Measurements from ENCODE around the gene SLC47A1.
"Not testable (repeated sequence)": the region's sequence is repeated elsewhere in the genome, so short reads cannot be mapped to it uniquely, and the experiment has no call there.

The SLC47A1 gene

DNA sequence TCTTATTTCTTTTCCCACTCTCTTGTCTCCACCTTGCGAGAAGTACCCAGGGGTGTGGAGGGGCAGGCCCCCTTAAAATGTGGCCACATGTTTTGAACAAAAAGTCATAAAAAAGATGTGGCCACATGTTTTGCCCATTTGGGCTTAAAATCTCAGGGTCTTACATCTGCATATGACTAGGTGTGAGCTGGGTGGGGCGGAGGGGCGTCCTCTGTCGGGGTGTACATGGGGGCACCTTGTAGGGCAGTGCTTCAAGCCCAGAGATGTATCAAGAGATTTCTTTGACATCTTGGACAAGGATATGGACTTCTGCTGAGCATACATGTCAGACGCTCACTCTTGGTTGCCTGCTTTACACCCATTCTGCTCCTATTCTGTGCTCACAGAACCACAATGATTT, 13.0 kb upstream of the SLC47A1 start:
- DNase-seq = no peak

DNA sequence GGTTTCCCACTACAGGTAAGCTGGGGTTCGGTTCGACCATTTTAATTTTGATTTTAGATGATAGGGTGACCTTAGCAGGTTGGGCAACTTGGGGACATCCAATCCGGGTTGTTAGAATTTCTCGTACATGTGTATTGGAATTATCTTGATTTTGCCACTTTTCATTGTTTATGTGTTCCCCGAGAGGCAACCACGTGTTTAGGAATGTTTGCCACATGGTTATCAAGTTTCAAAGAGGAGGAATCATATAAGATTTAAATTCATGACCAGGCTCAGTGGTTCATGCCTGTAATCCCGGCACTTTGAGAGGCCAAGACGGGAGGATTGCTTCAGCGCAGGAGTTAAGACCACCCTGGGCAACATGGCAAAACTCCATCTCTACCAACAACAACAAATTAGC, 10.0 kb upstream of the SLC47A1 start:
- DNase-seq = no peak

DNA sequence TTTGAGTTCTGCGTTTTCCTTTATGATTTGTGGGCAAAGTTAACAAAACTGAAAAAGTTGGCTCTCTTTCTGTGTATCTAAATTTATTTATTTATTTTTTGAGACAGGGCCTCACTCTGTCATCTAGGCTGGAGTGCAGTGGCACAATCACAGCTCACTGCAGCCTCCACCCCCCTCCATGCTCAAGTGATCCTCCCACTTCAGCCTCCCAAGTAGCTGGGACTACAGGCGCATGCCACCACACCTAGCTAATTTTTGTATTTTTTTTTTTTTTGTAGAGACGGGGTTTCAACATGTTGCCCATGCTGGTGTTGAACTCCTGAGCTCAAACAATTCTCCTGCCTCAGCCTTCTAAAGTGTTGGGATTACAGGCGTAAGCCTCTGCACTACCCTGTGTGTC, 6.7 kb upstream of the SLC47A1 start:
- not testable (repeated sequence) for DNase-seq

DNA sequence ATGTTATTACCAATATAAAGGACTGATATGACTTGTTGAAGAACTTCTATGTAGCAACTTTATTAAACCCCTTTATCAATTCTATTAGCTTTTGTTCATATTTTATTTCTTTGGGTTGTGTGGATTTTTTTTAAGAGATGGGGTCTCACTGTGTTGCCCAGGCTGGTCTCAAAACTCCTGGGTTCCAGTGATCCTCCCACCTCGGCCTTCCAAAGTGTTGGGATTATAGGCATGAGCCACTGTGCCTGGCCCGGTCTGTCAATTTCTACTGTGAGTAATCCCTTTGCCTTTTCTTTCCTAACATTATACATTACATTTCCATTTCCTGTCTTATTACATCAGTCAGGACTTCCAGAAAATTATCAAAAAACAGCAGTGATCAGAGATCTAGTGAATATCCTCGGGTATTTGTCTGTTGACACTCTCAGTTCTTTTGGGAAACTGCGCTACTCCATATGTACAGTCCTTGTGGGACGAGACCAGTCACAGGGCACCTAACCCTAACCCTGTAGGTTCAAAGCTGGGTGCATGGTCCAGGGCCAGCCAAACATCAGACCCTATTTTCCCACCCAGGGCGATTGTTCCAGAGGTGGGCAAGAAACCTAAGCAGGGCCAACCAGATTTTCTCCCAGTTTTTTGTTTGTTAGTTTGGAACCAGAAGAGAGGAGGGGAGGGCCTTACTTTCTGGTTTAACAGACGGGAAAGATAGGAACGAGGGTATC, 1.7 kb upstream of the SLC47A1 start:
- DNase-seq = no peak

DNA sequence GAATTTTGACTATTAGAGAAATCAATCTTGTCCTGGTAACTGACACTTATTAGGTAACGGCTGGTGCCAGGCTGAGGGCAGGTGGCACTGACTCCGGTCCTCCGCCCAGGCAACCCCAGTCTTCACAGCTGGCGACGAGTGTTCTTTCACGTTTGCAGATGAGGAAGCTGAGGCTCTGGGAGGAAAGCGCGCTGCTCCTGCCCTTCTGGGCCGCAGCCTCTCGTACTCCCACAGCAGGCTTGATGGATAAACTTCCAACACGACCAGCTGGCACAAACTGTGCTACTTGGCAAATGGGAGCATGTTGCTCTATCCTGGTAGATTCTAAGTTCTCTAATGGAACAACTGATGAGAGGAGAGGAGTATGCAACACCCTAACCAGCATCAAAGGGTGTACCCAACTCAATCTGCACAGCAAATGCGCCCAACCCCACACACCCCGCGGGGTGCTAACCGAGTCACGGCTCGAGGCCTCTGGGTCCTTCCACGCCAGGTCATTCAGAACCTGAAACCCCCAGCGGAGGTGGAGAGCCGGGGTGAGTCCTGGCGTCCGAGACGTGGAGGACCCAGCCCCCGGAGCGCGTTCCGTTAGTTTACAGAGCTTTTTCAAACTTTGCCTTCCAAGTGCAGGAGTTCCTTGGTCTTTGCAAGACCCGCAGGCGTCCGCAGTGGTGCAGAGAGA, 477 bp upstream of the SLC47A1 start:
- no peak for DNase-seq

DNA sequence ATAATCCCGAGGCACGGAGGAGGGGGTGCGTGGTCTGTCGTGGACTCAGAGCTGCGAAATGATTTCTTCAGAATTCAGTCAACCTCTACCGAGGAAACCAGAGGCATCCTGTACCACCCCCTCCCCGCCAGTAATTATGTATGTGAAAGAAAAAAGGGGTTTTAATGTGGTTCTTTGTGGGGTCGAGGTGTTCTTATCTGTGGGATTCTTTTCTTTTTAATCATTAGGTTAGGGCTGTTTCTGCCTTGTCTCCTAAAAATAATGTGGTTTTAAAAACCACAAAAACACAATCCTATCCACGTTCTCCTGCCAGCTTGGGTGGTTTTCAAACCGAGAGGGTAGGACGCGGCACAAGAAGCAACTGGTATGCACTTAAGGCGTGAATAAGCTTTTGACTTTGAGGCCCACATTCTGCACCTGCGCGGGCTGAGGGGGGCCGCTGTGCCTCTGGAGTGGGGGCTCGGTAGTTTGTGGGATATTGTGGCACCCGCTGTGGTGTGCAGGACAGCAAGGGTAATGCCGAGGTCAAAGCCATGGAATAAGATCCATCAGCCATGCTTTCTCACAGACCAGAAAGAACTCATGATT, 1.0 kb downstream of the SLC47A1 start:
- peak in 2 of 6 experiments; percentile 4 to 13 for DNase-seq

DNA sequence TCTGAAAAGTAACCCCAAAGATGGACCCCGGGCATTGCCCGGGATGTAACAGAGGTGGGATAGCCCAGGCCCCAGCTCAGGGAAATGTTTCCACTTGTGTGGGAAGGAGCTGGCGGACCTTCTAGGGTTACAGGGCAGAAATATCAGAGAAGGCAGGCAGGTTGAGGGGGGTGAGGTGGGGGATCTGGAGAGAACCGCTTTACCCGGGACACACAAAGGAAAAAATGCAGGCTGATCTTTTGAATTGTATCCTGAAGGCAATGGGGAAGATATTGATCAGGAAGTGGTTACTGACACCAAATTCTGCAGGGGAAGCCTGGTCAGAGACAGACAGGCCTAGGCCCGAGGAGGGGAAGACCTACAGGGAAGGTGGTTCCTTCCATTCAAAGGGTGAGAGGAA, 3.5 kb downstream of the SLC47A1 start:
- DNase-seq = no peak

DNA sequence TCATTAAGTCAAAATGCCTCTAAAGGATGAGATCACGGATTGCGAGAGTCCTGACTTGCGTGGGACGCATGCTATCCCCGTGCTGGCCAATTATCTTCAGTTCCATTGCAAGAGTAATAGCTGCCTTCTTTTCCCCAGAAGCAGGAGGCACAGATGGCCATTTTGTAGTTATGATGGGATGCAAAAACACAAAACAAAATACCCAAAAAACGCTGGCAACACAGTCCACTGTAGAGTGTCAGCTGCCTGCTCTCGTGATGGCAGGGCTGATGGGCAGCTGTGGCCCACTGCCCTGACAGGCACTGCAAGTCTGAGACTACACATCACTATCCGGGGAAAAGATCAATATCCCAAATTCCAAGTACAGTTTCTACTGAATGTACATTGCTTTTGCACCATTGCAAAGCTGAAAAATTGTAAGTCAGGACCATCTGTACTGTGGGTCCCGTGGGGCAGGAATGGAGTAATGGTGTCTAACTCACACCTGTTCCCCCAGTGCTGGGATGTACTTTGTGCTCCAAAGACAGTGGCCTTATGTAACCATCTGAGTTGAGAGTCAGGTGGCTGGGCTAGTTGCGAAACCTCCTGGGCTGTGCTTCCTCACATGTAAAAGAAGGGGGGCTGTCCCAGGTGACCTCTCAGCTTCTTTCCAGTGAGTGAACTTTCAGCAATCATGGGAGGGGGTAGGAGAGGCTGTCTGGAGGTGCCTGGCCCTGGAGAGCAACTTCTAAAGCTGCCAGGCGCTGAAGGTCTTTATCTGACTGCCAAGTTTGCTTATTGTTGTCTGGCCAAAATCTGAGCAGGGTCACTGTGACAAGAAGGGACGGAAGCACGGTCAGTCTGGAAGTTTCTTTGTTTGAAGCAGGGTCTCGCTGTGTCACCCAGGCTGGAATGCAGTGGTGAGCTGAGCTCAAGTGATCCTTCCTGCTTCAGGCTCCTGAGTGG, 4.7 kb downstream of the SLC47A1 start:
- DNase-seq = no peak

DNA sequence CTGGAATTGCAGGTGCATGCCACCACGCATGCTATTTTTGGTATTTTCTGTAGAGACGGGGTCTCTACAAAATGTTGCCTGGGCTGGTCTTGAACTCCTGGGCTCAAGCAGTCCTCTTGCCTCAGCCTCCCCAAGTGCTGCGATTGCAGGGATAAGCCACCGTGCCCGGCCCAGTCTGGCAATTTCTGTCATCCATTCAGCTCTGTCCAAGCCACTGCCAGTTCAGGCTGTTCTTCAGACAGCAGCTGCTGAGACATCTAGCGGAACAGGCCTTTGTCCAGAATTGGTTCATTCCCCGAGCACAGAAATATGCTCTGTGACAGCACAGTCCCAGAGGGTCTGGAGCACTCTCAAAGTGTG, 5.4 kb downstream of the SLC47A1 start:
- no peak for DNase-seq

DNA sequence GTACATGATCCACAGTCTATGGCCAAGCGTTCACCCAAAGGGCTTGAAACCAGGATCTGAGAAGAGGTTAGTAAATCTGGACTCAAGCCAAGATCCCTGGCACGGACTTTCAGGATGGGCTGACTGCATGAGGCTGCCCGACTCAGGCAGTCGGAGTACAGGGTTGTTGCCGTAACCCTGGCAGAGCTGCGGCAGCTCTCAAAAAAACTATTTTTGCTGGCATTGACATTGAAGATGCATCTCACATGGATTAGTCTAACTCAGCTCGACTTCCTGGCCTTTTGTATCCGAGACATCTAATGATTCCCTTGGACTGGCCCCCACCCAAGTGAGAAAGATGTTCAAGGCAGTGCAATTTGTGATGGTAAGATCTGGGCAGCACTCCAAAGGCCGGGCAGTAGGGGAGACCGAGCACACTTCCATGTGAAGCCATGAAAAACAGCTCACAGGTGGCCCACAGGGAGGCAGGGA, 6.2 kb downstream of the SLC47A1 start:
- DNase-seq = no peak

DNA sequence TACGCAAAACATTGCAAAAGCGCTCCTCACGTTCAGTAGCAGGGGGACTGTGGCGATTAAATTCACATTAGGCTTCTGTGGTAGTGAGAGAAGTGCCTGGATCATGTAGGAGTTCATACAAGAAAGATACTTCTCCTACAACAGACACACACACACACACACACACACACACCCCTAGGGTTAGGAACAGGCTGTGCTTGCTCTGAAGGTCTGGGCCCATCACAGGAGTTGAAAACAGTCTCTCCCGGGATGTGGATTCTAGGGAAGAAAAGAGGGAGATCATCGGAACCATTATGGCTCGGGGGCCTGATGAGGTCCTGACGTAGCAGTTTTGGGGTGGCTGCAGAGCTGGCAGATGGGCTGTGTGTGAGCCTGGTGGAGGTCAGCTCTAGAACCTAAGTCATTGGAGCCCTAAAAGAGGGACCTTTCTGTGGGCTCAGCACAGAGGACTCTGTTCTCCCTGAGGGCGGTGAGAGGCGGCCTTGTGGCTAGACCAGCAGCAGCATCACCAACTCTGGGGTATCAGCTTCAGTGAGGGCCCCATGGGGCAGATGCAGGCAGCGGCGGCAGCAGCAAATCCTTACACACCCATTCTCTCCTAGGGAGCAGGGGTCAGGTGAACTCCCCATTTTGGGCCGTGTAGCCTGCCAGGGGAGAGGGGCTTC, 7.2 kb downstream of the SLC47A1 start:
- DNase-seq = no peak

DNA sequence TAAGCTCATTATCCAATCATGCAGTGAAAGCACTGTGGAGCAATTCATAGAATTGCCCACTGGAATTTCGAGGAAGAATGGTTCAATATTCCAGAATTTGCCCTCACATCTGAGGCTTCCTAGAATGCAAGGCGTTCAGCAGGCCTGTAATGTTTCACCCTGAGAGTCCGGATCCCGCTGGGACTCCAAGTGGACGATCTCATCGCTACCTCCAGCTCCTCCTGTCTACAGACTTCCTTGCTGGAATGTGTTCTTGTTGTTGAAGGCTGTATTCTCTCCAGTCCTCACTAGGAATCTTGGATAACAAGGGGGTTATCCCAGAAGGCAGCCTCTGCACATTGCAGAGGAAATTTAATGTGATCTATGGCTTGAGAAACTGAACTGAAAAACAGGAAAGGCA, 7.8 kb downstream of the SLC47A1 start:
- DNase-seq = no peak

DNA sequence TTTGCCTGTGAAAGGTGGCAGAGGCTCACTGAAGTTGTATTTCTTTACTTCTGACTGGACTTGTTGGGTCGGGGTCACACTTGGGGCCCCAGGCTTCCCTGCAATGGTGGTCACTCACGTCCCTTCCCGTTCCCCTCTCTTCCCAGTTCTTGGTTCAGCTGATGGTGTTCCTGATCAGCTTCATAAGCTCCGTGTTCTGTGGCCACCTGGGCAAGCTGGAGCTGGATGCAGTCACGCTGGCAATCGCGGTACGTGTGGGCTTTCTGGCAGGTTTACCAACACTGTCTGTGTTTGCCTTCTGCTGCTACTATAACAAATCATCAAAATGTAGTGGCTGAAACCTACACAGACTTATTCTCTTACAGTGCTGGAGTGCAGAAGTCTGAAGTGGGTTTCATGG, 8.6 kb downstream of the SLC47A1 start:
- no peak for DNase-seq

DNA sequence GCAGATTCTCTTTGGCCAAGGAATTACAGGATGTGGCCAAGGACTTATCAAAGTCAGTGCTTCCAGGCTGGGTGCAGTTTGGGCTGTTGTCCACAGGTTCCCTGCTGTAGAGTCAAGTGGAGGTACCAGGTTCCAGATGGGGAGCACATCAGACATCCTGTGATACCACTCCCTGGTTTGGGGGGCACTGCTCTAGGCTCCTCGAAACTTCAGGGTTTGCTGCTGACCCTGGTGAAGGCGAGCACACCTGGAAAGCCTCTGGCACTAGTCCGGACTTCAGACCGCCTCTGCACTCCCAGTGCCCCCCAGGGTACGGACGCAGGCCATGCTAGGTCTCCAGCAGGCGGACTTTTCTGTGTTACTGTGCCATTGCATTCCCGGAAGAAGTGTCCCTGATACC, 10.7 kb downstream of the SLC47A1 start:
- no peak for DNase-seq

DNA sequence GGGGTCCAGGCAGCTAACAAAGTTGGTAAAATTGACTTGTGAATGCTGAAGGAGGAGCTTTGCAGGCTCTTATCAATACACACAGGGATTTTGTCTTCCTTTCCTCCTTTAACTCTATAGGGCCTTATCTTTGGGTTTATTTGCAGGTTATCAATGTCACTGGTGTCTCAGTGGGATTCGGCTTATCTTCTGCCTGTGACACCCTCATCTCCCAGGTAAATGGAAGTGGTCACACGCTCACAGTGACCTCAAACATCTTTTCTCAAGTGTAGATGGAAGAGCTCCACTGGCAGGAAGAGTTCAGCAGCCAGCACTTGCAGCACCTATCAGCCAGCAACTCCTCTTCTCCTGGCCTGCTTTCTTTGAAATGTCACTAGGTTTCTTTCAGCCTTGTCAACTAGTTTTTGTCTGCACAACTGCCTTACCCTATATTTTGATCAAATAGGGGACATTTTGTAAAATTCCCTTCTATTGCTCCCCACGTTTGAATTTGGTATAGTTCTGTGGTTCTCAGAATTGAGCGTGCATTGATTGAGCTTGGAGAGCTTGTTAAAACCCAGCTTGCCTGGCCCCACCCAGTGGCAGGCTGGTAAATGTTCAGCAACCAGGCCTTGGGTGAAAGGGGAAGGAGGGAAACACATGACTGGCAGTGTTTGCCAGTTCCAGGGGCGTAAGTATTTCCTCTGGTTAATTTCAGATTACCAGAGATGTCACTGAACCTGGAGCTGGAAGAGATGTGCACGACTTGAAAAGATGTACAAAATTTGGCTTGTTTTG, 12.8 kb downstream of the SLC47A1 start:
- DNase-seq = peak in 2 of 6 experiments; percentile 10 to 26

DNA sequence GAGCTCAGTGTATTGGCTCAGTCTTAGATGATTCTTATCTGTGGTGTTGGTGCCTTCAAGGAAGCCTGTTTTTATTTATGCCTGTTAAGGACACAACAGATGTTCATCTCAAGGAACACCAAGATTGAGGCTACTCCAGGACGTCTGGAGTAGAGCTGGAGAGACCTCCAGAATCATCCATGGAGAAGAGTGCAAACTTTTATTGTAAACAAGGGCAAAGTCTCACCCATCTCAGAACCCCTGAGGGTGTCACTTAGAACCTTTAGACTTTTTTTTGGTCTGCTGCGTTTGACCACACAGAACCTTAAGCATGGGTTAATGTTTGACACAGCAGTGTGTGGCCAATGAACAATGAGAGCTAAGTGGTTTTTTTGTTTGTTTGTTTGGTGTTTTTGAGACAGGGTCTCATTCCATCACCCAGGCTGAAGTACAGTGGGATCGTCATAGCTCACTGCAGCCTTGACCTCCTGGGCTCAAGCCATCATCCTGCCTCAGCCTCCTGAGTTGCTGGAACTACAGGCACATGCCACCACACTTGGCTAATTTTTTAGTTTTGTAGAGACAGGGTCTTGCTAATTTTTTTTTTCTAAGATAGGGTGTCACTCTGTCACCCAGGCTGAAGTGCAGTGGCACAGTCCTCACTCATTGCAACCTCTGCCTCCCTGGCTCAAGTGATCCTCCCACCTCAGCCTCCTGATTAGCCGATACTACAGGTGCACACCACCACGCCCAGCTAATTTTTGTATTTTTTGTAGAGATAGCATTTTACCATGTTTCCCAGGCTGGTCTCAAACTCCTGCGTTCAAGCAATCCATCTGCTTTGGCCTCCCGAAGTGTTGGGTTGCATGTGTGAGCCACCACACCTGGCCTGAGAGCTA, 16.3 kb downstream of the SLC47A1 start:
- DNase-seq = no peak

DNA sequence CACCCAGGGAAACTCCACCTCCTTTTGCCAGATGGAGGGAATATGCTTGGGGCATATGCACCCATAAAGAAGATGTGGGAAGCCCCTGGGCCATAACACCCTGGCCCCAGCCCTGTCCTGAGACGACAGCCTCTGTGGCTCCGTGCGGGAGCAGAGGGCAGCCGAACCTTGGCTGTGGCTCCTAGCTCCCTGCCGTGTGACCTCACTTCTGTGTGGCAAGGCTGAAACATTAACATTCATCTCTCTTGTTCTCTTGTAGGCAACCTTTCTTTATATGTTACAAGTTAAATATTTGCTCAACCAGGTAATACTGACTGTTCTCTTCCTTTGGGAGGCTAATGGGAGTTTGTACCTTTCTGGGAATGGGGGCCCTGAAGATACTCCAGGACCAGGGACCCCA, 17.5 kb downstream of the SLC47A1 start:
- DNase-seq = no peak

DNA sequence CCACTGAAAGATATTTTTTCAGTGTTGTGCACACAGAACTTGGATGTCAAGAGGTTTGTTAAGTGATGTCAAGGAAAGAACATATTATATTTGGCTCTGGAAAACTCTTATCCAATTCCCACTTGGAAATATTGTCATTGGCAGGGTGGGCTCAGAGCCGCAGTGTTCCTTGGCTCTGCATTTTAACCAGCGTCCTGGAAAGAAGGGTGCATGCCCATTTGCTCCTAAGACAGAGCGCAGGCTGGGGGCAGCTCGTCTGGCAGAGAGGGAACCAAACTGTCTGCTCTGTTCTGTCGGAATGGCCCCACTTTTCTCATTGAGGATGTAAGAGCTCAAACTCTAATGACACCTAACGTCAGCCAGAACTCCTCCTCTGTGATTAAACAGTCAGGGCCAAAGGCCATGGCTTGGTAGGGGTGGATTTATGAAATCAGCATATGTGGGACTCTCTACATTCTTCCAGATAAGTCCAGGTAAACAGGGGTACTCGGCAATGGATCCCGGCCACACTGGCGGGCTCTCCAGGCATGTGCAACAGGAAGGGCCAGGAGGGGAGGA, 18.0 kb downstream of the SLC47A1 start:
- no peak for DNase-seq

DNA sequence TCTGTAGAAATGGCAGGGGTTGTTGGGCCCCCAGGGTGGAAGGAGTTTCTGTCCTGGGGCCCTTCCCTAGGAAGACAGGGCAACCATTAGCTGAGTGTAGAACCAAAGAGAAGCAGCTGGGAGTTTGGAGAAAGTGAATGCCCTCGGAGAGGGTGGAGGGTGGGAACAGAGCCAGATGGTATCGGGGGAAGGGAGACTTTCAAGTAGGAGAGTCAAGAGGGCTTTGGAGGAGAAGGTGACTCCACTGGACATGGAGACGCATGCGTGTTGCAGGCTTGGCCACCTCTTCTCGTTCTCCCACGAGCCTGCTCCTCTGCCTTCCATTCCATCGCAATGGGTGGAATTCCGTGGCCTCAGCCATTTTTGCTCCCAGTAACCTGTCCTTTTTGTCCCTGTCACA, 19.4 kb downstream of the SLC47A1 start:
- DNase-seq = no peak

DNA sequence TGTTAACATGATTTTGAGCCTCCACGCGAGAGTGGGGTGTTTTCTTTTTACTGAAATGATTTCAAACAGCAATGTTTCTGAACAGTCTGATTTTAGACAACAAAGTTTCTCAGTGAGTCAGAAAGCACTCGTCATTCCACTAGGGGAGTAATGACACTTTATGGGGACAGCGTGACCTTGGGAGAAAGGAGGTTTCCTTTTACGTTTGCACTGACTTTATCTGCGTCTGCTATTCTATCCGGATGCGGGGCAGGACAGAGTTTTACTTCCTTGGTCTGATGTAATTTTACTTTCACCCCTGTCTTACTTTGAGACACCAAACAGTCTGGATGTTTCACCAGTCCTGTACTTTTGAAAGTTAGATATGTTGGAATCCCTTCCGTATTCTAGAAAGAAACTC, 20.7 kb downstream of the SLC47A1 start:
- no peak for DNase-seq
